Measurements from ENCODE around the gene ENOSF1. TPM values are rescaled to one million over a fixed set of nuclear protein-coding genes. Genes with fewer than 3 reads are reported as not detected.

ENOSF1 gene
- polyA plus RNA-seq, 1 of the 3 experiments (the other 2 are of a cell fraction), result 23.3 TPM

DNA sequence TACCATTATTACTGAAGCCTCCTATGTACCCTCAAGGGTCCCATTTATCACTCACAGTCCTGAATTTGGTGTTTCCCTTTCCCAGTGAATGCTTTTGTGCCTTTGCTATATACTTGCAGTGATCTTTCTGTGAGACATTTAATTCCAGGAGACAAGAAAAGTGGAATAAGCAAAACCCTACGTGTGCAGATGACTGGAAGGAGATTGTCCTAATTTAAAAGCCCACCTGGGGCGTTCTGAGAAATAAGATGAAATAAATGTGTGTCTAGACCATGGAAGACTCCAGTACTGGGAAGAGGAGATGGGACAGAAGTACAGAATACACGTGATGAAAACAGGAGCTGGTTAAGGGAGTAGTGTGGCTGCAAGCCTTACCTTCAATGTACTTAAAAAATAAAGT, 35.7 kb downstream of the ENOSF1 start:
- Histone ChIP-seq H4K20me1 (ENCODE audit: insufficient read depth) (no peaks in the 10 kb centered on the region), H3K4me1 (ENCODE audit: control insufficient read depth in 1 of 2, insufficient read depth in 2 of 2, low read depth in 1 of 2, low read length in 1 of 2) (no peaks in the 10 kb centered on the region), H3K4me2 (no peak overlapping the region), H3K79me2 (ENCODE audit: insufficient read depth) (no peaks in the 10 kb centered on the region), H2AFZ (ENCODE audit: low read depth) (no peak overlapping the region), H3K9me2 (no peaks in the 10 kb centered on the region), H3K9me3 (no peaks in the 10 kb centered on the region), H3F3A (replicated peaks; ENCODE audit: insufficient read depth) (peaks cover 9% of the 10 kb centered on the region), H3K27ac (ENCODE audit: low read depth in 2 of 2, low read length in 1 of 2) (no peak overlapping the region), H3K9ac (no peak overlapping the region), H3K36me3 (replicated peaks in 1 of 2; ENCODE audit: control insufficient read depth in 1 of 2, insufficient read depth in 2 of 2, low read length in 1 of 2) (peaks cover 22 to 53% of the 10 kb centered on the region in 2 experiments), H3K27me3 (ENCODE audit: insufficient read depth) (no peaks in the 10 kb centered on the region), H3K4me3 (ENCODE audit: low read depth in 2 of 2, low read length in 1 of 2) (no peak overlapping the region)
- TF ChIP-seq FOXJ3 (CRISPR knock-in tag; IDR thresholded peaks at IDR 0.05) (no peak), NRF1 (IDR thresholded peaks at IDR 0.05; ENCODE audit: low read depth, low read length) (no peak), GATA2 (CRISPR knock-in tag; IDR thresholded peaks at IDR 0.05) (no peak), CHD2 (IDR thresholded peaks at IDR 0.05; ENCODE audit: low read length, partially characterized antibody) (no peak)
- TF ChIP-seq, protein P1, sequence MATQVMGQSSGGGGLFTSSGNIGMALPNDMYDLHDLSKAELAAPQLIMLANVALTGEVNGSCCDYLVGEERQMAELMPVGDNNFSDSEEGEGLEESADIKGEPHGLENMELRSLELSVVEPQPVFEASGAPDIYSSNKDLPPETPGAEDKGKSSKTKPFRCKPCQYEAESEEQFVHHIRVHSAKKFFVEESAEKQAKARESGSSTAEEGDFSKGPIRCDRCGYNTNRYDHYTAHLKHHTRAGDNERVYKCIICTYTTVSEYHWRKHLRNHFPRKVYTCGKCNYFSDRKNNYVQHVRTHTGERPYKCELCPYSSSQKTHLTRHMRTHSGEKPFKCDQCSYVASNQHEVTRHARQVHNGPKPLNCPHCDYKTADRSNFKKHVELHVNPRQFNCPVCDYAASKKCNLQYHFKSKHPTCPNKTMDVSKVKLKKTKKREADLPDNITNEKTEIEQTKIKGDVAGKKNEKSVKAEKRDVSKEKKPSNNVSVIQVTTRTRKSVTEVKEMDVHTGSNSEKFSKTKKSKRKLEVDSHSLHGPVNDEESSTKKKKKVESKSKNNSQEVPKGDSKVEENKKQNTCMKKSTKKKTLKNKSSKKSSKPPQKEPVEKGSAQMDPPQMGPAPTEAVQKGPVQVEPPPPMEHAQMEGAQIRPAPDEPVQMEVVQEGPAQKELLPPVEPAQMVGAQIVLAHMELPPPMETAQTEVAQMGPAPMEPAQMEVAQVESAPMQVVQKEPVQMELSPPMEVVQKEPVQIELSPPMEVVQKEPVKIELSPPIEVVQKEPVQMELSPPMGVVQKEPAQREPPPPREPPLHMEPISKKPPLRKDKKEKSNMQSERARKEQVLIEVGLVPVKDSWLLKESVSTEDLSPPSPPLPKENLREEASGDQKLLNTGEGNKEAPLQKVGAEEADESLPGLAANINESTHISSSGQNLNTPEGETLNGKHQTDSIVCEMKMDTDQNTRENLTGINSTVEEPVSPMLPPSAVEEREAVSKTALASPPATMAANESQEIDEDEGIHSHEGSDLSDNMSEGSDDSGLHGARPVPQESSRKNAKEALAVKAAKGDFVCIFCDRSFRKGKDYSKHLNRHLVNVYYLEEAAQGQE (IDR thresholded peaks at IDR 0.05; ENCODE audit: low read depth, low read length), result no peak
- WGBS (ENCODE audit: low lambda C conversion rate), result 98% methylated on average over 3 of the region's 3 CpGs
- ChIA-PET POLR2A (no interaction called here), CTCF (interaction anchor here (1.2 to 1.5 kb wide), 2 partner anchors 53 to 65 kb away, joined by 4 to 5 read pairs; no protein-coding TSS in a partner anchor)
- DNase-seq, result no peak

DNA sequence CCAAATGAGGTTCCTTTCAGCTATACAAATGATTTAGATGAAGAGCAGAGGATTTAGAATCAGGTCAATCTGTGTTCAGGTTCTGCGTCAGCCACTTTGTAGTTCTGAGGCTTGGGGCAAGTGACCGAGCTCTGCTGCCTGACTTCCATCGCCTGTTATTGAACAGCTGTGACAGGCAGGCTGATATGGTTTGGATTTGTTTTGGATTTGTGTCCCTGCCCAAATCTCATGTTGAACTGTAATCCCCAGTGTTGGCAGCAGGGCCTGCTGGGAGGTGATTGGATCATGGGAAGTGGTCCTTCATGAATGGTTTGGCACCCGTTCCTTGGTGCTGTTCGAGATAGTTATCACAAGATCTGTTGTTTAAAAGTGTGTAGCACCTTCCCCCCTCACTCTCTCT, 36.4 kb downstream of the ENOSF1 start:
- no peak overlapping the region for H2AFZ ChIP-seq (ENCODE audit: low read depth)
- peaks cover 9% of the 10 kb centered on the region for H3F3A ChIP-seq (replicated peaks; ENCODE audit: insufficient read depth)
- POLR2A ChIA-PET, result no interaction called here
- no peaks in the 10 kb centered on the region for H4K20me1 ChIP-seq (ENCODE audit: insufficient read depth)
- H3K9ac ChIP-seq, result no peak overlapping the region
- no peaks in the 10 kb centered on the region for H3K4me1 ChIP-seq (ENCODE audit: control insufficient read depth in 1 of 2, insufficient read depth in 2 of 2, low read depth in 1 of 2, low read length in 1 of 2)
- 92% methylated on average over 5 of the region's 5 CpGs for WGBS (ENCODE audit: low lambda C conversion rate)
- H3K9me2 ChIP-seq, result no peaks in the 10 kb centered on the region
- TF ChIP-seq MAX (IDR thresholded peaks at IDR 0.05; ENCODE audit: low read depth), result no peak
- no peak for TF ChIP-seq PBX3 (IDR thresholded peaks at IDR 0.05)
- peaks cover 27 to 56% of the 10 kb centered on the region in 2 experiments for H3K36me3 ChIP-seq (replicated peaks in 1 of 2; ENCODE audit: control insufficient read depth in 1 of 2, insufficient read depth in 2 of 2, low read length in 1 of 2)
- H3K9me3 ChIP-seq, result no peaks in the 10 kb centered on the region
- H3K4me3 ChIP-seq (ENCODE audit: low read depth in 2 of 2, low read length in 1 of 2), result no peak overlapping the region
- no peak overlapping the region for H3K27ac ChIP-seq (ENCODE audit: low read depth in 2 of 2, low read length in 1 of 2)
- no peaks in the 10 kb centered on the region for H3K79me2 ChIP-seq (ENCODE audit: insufficient read depth)
- CTCF ChIA-PET, result no interaction called here
- no peak overlapping the region for H3K4me2 ChIP-seq
- H3K27me3 ChIP-seq (ENCODE audit: insufficient read depth), result no peaks in the 10 kb centered on the region
- DNase-seq, result no peak

All from SK-N-SH (cell line).